PC-9 (cell line): ENCODE measurements around the gene KCNG1. TPM values are rescaled to one million over a fixed set of nuclear protein-coding genes. Genes with fewer than 3 reads are reported as not detected.

Experiments used
- BruUV-seq: library from RNA; stranded (reverse); fragments of 400-500 nt; replicated peaks from 2 replicates; lab custom pipeline; 2021; lab: Mats Ljungman, UMichigan
- CTCF ChIA-PET: fragments of 300-600 bp; sonication (Branson Sonifier 250); formaldehyde crosslinking; loops from one replicate; lab custom pipeline; 2022; ENCODE audit warnings: antibody characterized with exemption; lab: Charles Lee
- POLR2A ChIA-PET: fragments of 300-600 bp; sonication (Branson Sonifier 250); formaldehyde crosslinking; loops from one replicate; lab custom pipeline; 2022; ENCODE audit warnings: antibody characterized with exemption; ENCODE audit not compliant: unreplicated experiment; lab: Charles Lee
- DNase-seq, 2 experiments: peaks; one replicate each; pipeline versions ENCODE4 v3.0.0 to v3.0.0-alpha.2; 2015 to 2022; ENCODE audit warnings: mixed read lengths in 1 of 2
- H2AFZ ChIP-seq: fragments of 200-600 bp; sonication (generic); 2 replicates; pipeline ENCODE4 v1.8.1; 2017; ENCODE audit warnings: antibody characterized with exemption
- H3F3A ChIP-seq: fragments of 200-600 bp; sonication (generic); 2 replicates; pipeline ENCODE4 v1.8.1; 2017; ENCODE audit warnings: antibody characterized with exemption, mild to moderate bottlenecking, low read depth; ENCODE audit not compliant: insufficient read depth
- H3K27ac ChIP-seq: fragments of 200-600 bp; sonication (generic); 2 replicates; pipeline ENCODE4 v1.6.1; 2016; ENCODE audit warnings: mixed run types
- H3K27me3 ChIP-seq: fragments of 200-600 bp; sonication (generic); 2 replicates; pipeline ENCODE4 v1.6.1; 2016; ENCODE audit warnings: low read depth, mixed run types; ENCODE audit not compliant: insufficient read depth
- H3K36me3 ChIP-seq: fragments of 200-600 bp; sonication (generic); 2 replicates; pipeline ENCODE4 v1.6.1; 2016; ENCODE audit warnings: low read depth, mixed run types
- H3K4me1 ChIP-seq: fragments of 200-600 bp; sonication (generic); replicated peaks from 2 replicates; pipeline ENCODE4 v1.6.1; 2016; ENCODE audit warnings: mixed run types; ENCODE audit not compliant: insufficient read depth
- H3K4me2 ChIP-seq: fragments of 200-600 bp; sonication (generic); 2 replicates; pipeline ENCODE4 v1.6.1; 2017; ENCODE audit warnings: mixed run types
- H3K4me3 ChIP-seq: fragments of 200-600 bp; sonication (generic); 2 replicates; pipeline ENCODE4 v1.6.1; 2016; ENCODE audit warnings: mixed run types
- H3K79me2 ChIP-seq: fragments of 200-600 bp; sonication (generic); 2 replicates; pipeline ENCODE4 v1.6.1; 2017; ENCODE audit warnings: low read depth, mixed run types
- H3K9me2 ChIP-seq: fragments of 200-600 bp; sonication (generic); 2 replicates; pipeline ENCODE4 v1.8.1; 2017; ENCODE audit warnings: mild to moderate bottlenecking; ENCODE audit not compliant: insufficient read depth
- H3K9me3 ChIP-seq: fragments of 200-600 bp; sonication (generic); 2 replicates; pipeline ENCODE4 v1.8.1; 2016; ENCODE audit warnings: low read depth; ENCODE audit not compliant: insufficient read depth
- H4K20me1 ChIP-seq: fragments of 200-600 bp; sonication (generic); 2 replicates; pipeline ENCODE4 v1.8.1; 2017; ENCODE audit not compliant: insufficient read depth
- CTCF ChIP-seq: fragments of 200-600 bp; sonication (generic); conservative IDR thresholded peaks from 2 replicates; pipeline ENCODE4 v1.6.1; 2017; ENCODE audit warnings: mixed run types, antibody characterized with exemption, mild to moderate bottlenecking, moderate library complexity
- EZH2 ChIP-seq: fragments of 200-600 bp; sonication (generic); IDR thresholded peaks from 2 replicates; pipeline ENCODE4 v1.8.0; 2017; ENCODE audit warnings: antibody characterized with exemption, low read depth
- intact Hi-C: fragments of 100-400 bp; cut with micrococcal nuclease; formaldehyde crosslinking; loops from one replicate; pipeline ENCODE4 v1.10.0; 2022; ENCODE audit not compliant: unreplicated experiment
- total RNA-seq: library from RNA; stranded (reverse); gene quantifications from 2 replicates; pipeline ENCODE4 v1.2.3, GENCODE V29; 2021

KCNG1 gene
- total RNA-seq, 1 experiment from 2014 or later = not detected

- H2AFZ ChIP-seq = no peak overlapping the region
- H3F3A ChIP-seq = no peaks in the 10 kb centered on the region
- H3K4me2 ChIP-seq = no peak overlapping the region
- intact Hi-C loops = no loop called here
- H3K79me2 ChIP-seq = no peaks in the 10 kb centered on the region
- no peak for DNase-seq
- H3K9me3 ChIP-seq = no peaks in the 10 kb centered on the region
- H3K36me3 ChIP-seq = no peaks in the 10 kb centered on the region
- BruUV-seq = no TSS peak
- no peaks in the 10 kb centered on the region for H4K20me1 ChIP-seq
- H3K4me1 ChIP-seq = no peaks in the 10 kb centered on the region
- no peak overlapping the region for H3K27ac ChIP-seq
- H3K9me2 ChIP-seq = no peaks in the 10 kb centered on the region
- CTCF ChIA-PET = no interaction called here
- no peak overlapping the region for H3K4me3 ChIP-seq
- TF ChIP-seq CTCF (no peak), EZH2 (no peak)
- POLR2A ChIA-PET = no interaction called here
- peaks cover 58% of the 10 kb centered on the region for H3K27me3 ChIP-seq
Measured at GRCh38 chr20:51043811-51044210, 20.9 kb upstream of the KCNG1 start.

- no peak overlapping the region for H2AFZ ChIP-seq
- no peaks in the 10 kb centered on the region for H3K4me1 ChIP-seq
- no peaks in the 10 kb centered on the region for H3K9me2 ChIP-seq
- DNase-seq = no peak
- intact Hi-C loops = no loop called here
- H4K20me1 ChIP-seq = no peaks in the 10 kb centered on the region
- no peak overlapping the region for H3K4me2 ChIP-seq
- no peaks in the 10 kb centered on the region for H3K9me3 ChIP-seq
- TF ChIP-seq EZH2 (no peak), CTCF (peak; percentile 44)
- no TSS peak for BruUV-seq
- peaks cover 51% of the 10 kb centered on the region for H3K27me3 ChIP-seq
- POLR2A ChIA-PET = no interaction called here
- H3K27ac ChIP-seq = no peak overlapping the region
- no peaks in the 10 kb centered on the region for H3K36me3 ChIP-seq
- H3F3A ChIP-seq = no peaks in the 10 kb centered on the region
- H3K79me2 ChIP-seq = no peaks in the 10 kb centered on the region
- H3K4me3 ChIP-seq = no peak overlapping the region
- CTCF ChIA-PET = no interaction called here
Measured at GRCh38 chr20:51042657-51043247, 19.8 kb upstream of the KCNG1 start.

GRCh38 chr20:51042064-51042463 is 19.2 kb upstream of the KCNG1 start:
- TF ChIP-seq EZH2 (no peak), CTCF (no peak)
- no peak for DNase-seq
- no peaks in the 10 kb centered on the region for H3K4me1 ChIP-seq
- H3K9me2 ChIP-seq = no peaks in the 10 kb centered on the region
- H3K36me3 ChIP-seq = no peaks in the 10 kb centered on the region
- no peaks in the 10 kb centered on the region for H4K20me1 ChIP-seq
- no TSS peak for BruUV-seq
- H3K79me2 ChIP-seq = no peaks in the 10 kb centered on the region
- peaks cover 49% of the 10 kb centered on the region for H3K27me3 ChIP-seq
- CTCF ChIA-PET = no interaction called here
- H3K4me2 ChIP-seq = no peak overlapping the region
- H3F3A ChIP-seq = no peaks in the 10 kb centered on the region
- no peak overlapping the region for H3K4me3 ChIP-seq
- POLR2A ChIA-PET = no interaction called here
- intact Hi-C loops = no loop called here
- no peak overlapping the region for H3K27ac ChIP-seq
- H3K9me3 ChIP-seq = no peaks in the 10 kb centered on the region
- H2AFZ ChIP-seq = no peak overlapping the region
